Endothelial cell of umbilical vein (primary cell): ENCODE measurements around the gene NR2F2. TPM values are rescaled to one million over a fixed set of nuclear protein-coding genes. Genes with fewer than 3 reads are reported as not detected.
A peak's percentile ranks its signal among the peaks of the same experiment; 100 is the strongest.

Experiments
- BruUV-seq: library from RNA; stranded (reverse); fragments of 400-500 nt; replicated peaks from 2 replicates; lab custom pipeline; 2021; lab: Mats Ljungman, UMichigan
- CTCF ChIA-PET: fragments of 300-600, 350-600 bp; sonication (Branson Sonifier 250); formaldehyde crosslinking; loops from one replicate; lab custom pipeline; 2021; ENCODE audit warnings: antibody characterized with exemption, inconsistent platforms; lab: Charles Lee
- POLR2A ChIA-PET: fragments of 300-600, 350-600 bp; sonication (Branson Sonifier 250); formaldehyde crosslinking; loops from one replicate; lab custom pipeline; 2021; ENCODE audit warnings: antibody characterized with exemption, inconsistent platforms; lab: Charles Lee
- DNase-seq: peaks from one replicate; pipeline ENCODE4 v3.0.0-alpha.2; 2011; ENCODE audit warnings: low read depth, low spot score
- FAIRE-seq: peaks from 2 replicates; lab custom pipeline; 2011; peaks lifted over from hg19 to GRCh38; lab: Jason Lieb, UNC
- H2AFZ ChIP-seq: 2 replicates; pipeline ENCODE4 v1.6.0; 2012; ENCODE audit warnings: low read depth, low read length, control low read depth, inconsistent platforms
- H3K27ac ChIP-seq: 2 replicates; pipeline ENCODE4 v1.5.1; 2011; ENCODE audit warnings: low read depth, mild to moderate bottlenecking, control low read depth, low read length, moderate library complexity; ENCODE audit not compliant: insufficient read depth
- H3K27me3 ChIP-seq, 2 experiments: 2 replicates each; pipeline versions ENCODE4 v1.6.0 to v1.6.1; 2011; ENCODE audit warnings: low read length in 2 of 2, mixed read lengths in 1 of 2; ENCODE audit not compliant: control insufficient read depth in 2 of 2, insufficient read depth in 2 of 2
- H3K36me3 ChIP-seq, 2 experiments: 2 replicates in 1 of 2; 3 replicates in 1 of 2; pipeline ENCODE4 v1.5.1; 2011; ENCODE audit warnings: low read length in 2 of 2, mild to moderate bottlenecking in 1 of 2, moderate library complexity in 1 of 2; ENCODE audit not compliant: control insufficient read depth in 2 of 2, insufficient read depth in 2 of 2; ENCODE audit errors: extremely low read depth in 1 of 2
- H3K4me1 ChIP-seq: 3 replicates; pipeline ENCODE4 v1.5.1; 2011; ENCODE audit warnings: mild to moderate bottlenecking, low read length; ENCODE audit not compliant: control insufficient read depth, insufficient read depth; ENCODE audit errors: extremely low read depth
- H3K4me2 ChIP-seq: 2 replicates; pipeline ENCODE4 v1.6.1; 2011; ENCODE audit warnings: low read length, control low read depth, mixed read lengths; ENCODE audit not compliant: insufficient read depth
- H3K4me3 ChIP-seq, 3 experiments: fragments of 200-600 bp in 1 of 3; sonication (generic), shearing (Covaris generic) in 1 of 3; replicated peaks in 1 of 3; 2 replicates each; pipeline ENCODE4 v1.5.1; 2011 to 2016; ENCODE audit warnings: control low read depth in 3 of 3, low read length in 3 of 3, mild to moderate bottlenecking in 2 of 3, inconsistent platforms in 1 of 3, low read depth in 1 of 3, moderate library complexity in 1 of 3; ENCODE audit not compliant: insufficient read depth in 1 of 3
- H3K79me2 ChIP-seq: 2 replicates; pipeline ENCODE4 v1.6.0; 2012; ENCODE audit warnings: low read length, inconsistent platforms; ENCODE audit not compliant: control insufficient read depth, insufficient read depth
- H3K9ac ChIP-seq: replicated peaks from 2 replicates; pipeline ENCODE3; 2011; ENCODE audit warnings: low read length, control low read depth; ENCODE audit not compliant: insufficient read depth; ENCODE audit errors: extremely low read depth
- H3K9me1 ChIP-seq: replicated peaks from 3 replicates; pipeline ENCODE4 v1.6.0; 2011; ENCODE audit warnings: mild to moderate bottlenecking, low read length; ENCODE audit not compliant: control insufficient read depth, insufficient read depth; ENCODE audit errors: extremely low read depth
- H3K9me3 ChIP-seq: replicated peaks from 2 replicates; pipeline ENCODE4 v1.5.1; 2012; ENCODE audit warnings: low read length, inconsistent platforms; ENCODE audit not compliant: control insufficient read depth, insufficient read depth
- H4K20me1 ChIP-seq: replicated peaks from 2 replicates; pipeline ENCODE3; 2011; ENCODE audit warnings: mild to moderate bottlenecking, low read length; ENCODE audit not compliant: control insufficient read depth, insufficient read depth; ENCODE audit errors: extremely low read depth
- CTCF ChIP-seq, 2 donors: IDR thresholded peaks; 1 replicate in 1 of 2; 2 replicates in 1 of 2; pipeline ENCODE4 v1.5.1; 2011; ENCODE audit warnings: low read length in 2 of 2, mild to moderate bottlenecking in 2 of 2, moderate library complexity in 2 of 2, control low read depth in 1 of 2, inconsistent platforms in 1 of 2, low read depth in 1 of 2; ENCODE audit not compliant: insufficient read depth in 1 of 2; ENCODE audit errors: extremely low read depth in 1 of 2
- EZH2 ChIP-seq: IDR thresholded peaks from 2 replicates; pipeline ENCODE4 v1.6.1; 2012; ENCODE audit warnings: borderline replicate concordance, low read depth, mild to moderate bottlenecking, moderate library complexity, low read length, inconsistent platforms; ENCODE audit not compliant: severe bottlenecking
- FOS ChIP-seq: IDR thresholded peaks from 2 replicates; pipeline ENCODE4 v1.6.1; 2011; ENCODE audit warnings: mild to moderate bottlenecking, low read length, moderate library complexity, borderline replicate concordance; ENCODE audit not compliant: insufficient read depth
- GATA2 ChIP-seq: IDR thresholded peaks from 2 replicates; pipeline ENCODE4 v1.7.0; 2011; ENCODE audit warnings: low read depth, mild to moderate bottlenecking, moderate library complexity, mixed read lengths, low read length; ENCODE audit not compliant: insufficient read length, insufficient read depth
- JUN ChIP-seq: IDR thresholded peaks from 2 replicates; pipeline ENCODE4 v1.6.1; 2011; ENCODE audit warnings: borderline replicate concordance, low read depth; ENCODE audit not compliant: insufficient read length, insufficient read depth
- MAX ChIP-seq: IDR thresholded peaks from 2 replicates; pipeline ENCODE4 v1.6.1; 2011; ENCODE audit not compliant: insufficient read depth, insufficient read length
- MYC ChIP-seq: IDR thresholded peaks from one replicate; pipeline ENCODE4 v1.6.1; 2011; ENCODE audit warnings: mild to moderate bottlenecking, low read depth, low read length
- POLR2A ChIP-seq: IDR thresholded peaks from 2 replicates; pipeline ENCODE4 v1.6.1; 2012; ENCODE audit warnings: low read depth, mild to moderate bottlenecking, control low read depth, low read length
- POLR2AphosphoS5 ChIP-seq: IDR thresholded peaks from 2 replicates; pipeline ENCODE4 v1.6.1; 2012; ENCODE audit warnings: low read depth, mild to moderate bottlenecking, control low read depth, low read length, moderate library complexity; ENCODE audit not compliant: insufficient read depth
- dilution Hi-C: fragments of 300-500 bp; cut with MboI; formaldehyde crosslinking; loops from one replicate; pipeline ENCODE4 v1.15.0; 2019; ENCODE audit warnings: low sequenced_read_pairs; ENCODE audit not compliant: extremely low pct_ligation_motif_present
- intact Hi-C: fragments of 100-400 bp; cut with micrococcal nuclease; formaldehyde crosslinking; loops from one replicate; pipeline ENCODE4 v1.10.0; 2022
- polyA plus RNA-seq, 4 experiments: library from polyadenylated mRNA; depleted of rRNA in 3 of 4; stranded (reverse) in 3 of 4; unstranded in 1 of 4; fragments of >200 nt; gene quantifications; 2 replicates each; pipeline versions ENCODE4 v1.2.1 to v1.2.3, GENCODE V29; 2011 to 2012; ENCODE audit warnings: missing spikeins in 1 of 4
- total RNA-seq: library from RNA; stranded (reverse); gene quantifications from 2 replicates; pipeline ENCODE4 v1.2.3, GENCODE V29; 2021

The NR2F2 gene
- total and polyA plus RNA-seq, 2 donors (not counting 3 experiments of a cell fraction or from before 2014, with no cell fraction given), result 105 to 182 TPM

- no TSS peak for BruUV-seq
- intact Hi-C loops, result no loop called here
- H3K79me2 ChIP-seq, result no peaks in the 10 kb centered on the region
Observed at GRCh38 chr15:96309143-96309660, 21.3 kb upstream of the NR2F2 start.

More at GRCh38 chr15:96309143-96309660, 21.3 kb upstream of the NR2F2 start:
- Histone ChIP-seq H2AFZ (no peak overlapping the region), H3K36me3 (no peaks in the 10 kb centered on the region), H4K20me1 (no peaks in the 10 kb centered on the region), H3K27ac (no peak overlapping the region), H3K27me3 (no peaks in the 10 kb centered on the region), H3K9me1 (no peaks in the 10 kb centered on the region), H3K9ac (no peak overlapping the region), H3K9me3 (no peaks in the 10 kb centered on the region), H3K4me2 (peak overlapping the region; percentile 49), H3K4me1 (no peaks in the 10 kb centered on the region), H3K4me3 (no peak overlapping the region)
- TF ChIP-seq POLR2AphosphoS5, result no peak
- no peak for TF ChIP-seq GATA2
- TF ChIP-seq FOS, result no peak
- no peak for TF ChIP-seq JUN
- TF ChIP-seq POLR2A, result no peak
- TF ChIP-seq MYC, result no peak
- TF ChIP-seq EZH2, result no peak
- no peak for TF ChIP-seq MAX
- no peak for TF ChIP-seq CTCF (IDR thresholded peaks at IDR 0.05; ENCODE audit: extremely low read depth in 1 of 2, insufficient read depth in 1 of 2, low read depth in 1 of 2, low read length in 2 of 2)
- dilution Hi-C loops, result no loop called here
- FAIRE-seq (no peak), DNase-seq (no peak)
- ChIA-PET POLR2A (no interaction called here), CTCF (no interaction called here)
